ENCODE data around the gene STARD3NL. TPM values are rescaled to one million over a fixed set of nuclear protein-coding genes. Genes with fewer than 3 reads are reported as not detected.

Gene STARD3NL
- total RNA-seq, 1 donor from 2014 or later = 30.7 TPM

DNA sequence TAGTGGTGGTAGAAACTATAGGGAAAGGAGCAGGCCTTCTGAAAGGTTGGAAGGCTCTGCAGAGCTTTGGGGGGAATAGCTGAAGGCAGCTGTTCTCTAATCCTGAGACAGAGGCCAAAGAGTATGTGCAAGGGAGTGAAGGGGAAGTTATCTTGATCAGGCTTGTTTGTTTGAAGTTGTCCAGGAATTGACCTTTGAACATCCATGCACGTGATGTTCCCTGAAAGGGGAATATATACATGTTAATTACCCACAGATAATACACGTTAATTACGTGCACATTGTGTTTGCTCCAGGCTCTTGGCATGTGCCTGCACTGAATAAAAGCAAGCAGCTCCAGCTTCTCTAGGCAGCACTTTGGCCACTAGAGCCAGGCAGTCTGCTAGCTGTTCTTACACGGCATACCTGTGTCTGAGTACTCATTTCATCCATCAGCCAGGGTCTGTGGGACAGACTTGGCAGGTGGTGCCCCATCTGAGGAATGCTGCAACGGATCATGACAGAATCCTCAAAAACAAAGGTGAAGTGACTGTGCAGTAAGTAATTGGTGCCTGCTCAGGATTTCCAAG is 18.0 kb upstream of the STARD3NL start:
- no peaks in the 10 kb centered on the region for H3K4me1 Mint-ChIP-seq (ENCODE audit: unreplicated experiment)
- H3K27me3 Mint-ChIP-seq (ENCODE audit: unreplicated experiment) = peaks cover 35% of the 10 kb centered on the region
- no peak for DNase-seq (ENCODE audit: extremely low spot score, unreplicated experiment)

DNA sequence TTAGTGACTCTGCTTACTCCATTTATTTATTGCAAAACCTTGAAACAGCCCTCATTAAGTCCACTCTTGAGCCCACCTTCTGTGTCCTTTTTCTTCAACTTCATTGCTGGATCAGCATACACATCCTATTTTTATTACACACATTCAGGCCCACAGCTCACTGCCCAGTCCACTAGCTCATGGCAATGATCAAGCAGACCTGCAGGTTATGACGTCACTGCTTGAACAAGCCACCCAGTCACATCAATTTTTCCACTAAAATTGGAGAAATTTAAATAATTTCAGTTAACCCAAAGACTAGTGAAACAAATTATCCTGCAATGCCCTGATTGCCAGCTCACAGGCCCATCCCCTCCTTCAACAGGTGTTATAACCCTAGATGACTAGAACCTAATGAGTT is 16.0 kb upstream of the STARD3NL start:
- TF ChIP-seq, protein P1, sequence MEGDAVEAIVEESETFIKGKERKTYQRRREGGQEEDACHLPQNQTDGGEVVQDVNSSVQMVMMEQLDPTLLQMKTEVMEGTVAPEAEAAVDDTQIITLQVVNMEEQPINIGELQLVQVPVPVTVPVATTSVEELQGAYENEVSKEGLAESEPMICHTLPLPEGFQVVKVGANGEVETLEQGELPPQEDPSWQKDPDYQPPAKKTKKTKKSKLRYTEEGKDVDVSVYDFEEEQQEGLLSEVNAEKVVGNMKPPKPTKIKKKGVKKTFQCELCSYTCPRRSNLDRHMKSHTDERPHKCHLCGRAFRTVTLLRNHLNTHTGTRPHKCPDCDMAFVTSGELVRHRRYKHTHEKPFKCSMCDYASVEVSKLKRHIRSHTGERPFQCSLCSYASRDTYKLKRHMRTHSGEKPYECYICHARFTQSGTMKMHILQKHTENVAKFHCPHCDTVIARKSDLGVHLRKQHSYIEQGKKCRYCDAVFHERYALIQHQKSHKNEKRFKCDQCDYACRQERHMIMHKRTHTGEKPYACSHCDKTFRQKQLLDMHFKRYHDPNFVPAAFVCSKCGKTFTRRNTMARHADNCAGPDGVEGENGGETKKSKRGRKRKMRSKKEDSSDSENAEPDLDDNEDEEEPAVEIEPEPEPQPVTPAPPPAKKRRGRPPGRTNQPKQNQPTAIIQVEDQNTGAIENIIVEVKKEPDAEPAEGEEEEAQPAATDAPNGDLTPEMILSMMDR (IDR thresholded peaks at IDR 0.05) = no peak
- Mint-ChIP-seq H3K27ac (ENCODE audit: unreplicated experiment) (no peak overlapping the region), H3K4me3 (ENCODE audit: unreplicated experiment) (no peak overlapping the region), H3K36me3 (ENCODE audit: unreplicated experiment) (no peaks in the 10 kb centered on the region), H3K9me3 (ENCODE audit: unreplicated experiment) (no peaks in the 10 kb centered on the region), H3K4me1 (ENCODE audit: unreplicated experiment) (no peaks in the 10 kb centered on the region), H3K27me3 (ENCODE audit: unreplicated experiment) (peaks cover 32% of the 10 kb centered on the region)
- no peak for DNase-seq (ENCODE audit: extremely low spot score, unreplicated experiment)

More for the DNA sequence above, 18.0 kb upstream of the STARD3NL start:
- H3K9me3 Mint-ChIP-seq (ENCODE audit: unreplicated experiment) = peaks cover 9% of the 10 kb centered on the region
- no peaks in the 10 kb centered on the region for H3K36me3 Mint-ChIP-seq (ENCODE audit: unreplicated experiment)
- TF ChIP-seq, protein P1 (IDR thresholded peaks at IDR 0.05) = no peak
- H3K27ac Mint-ChIP-seq (ENCODE audit: unreplicated experiment) = no peak overlapping the region
- no peak overlapping the region for H3K4me3 Mint-ChIP-seq (ENCODE audit: unreplicated experiment)

DNA sequence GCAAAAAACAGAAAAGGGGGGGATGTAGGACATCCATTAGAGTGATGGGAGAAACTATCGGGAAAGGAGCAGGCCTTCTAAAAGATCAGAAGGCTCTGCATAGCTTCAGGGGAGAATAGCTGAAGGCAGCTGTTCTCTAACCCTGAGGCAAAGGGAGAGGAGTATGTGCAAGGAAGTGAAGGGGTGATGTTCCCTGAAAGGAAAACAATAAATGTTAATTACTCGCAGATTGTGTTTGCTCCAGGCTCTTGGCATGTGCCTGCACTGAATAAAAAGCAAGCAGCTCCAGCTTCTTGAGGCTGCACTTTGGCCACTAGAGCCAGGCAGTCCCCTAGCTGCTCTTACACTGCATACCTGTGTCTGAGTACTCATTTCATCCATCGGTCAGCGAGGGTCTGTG is 14.4 kb upstream of the STARD3NL start:
- H3K9me3 Mint-ChIP-seq (ENCODE audit: unreplicated experiment) = no peaks in the 10 kb centered on the region
- H3K4me3 Mint-ChIP-seq (ENCODE audit: unreplicated experiment) = no peak overlapping the region
- TF ChIP-seq, protein P1 (IDR thresholded peaks at IDR 0.05) = no peak
- peaks cover 49% of the 10 kb centered on the region for H3K27me3 Mint-ChIP-seq (ENCODE audit: unreplicated experiment)
- no peak overlapping the region for H3K27ac Mint-ChIP-seq (ENCODE audit: unreplicated experiment)
- DNase-seq (ENCODE audit: extremely low spot score, unreplicated experiment) = no peak
- no peaks in the 10 kb centered on the region for H3K4me1 Mint-ChIP-seq (ENCODE audit: unreplicated experiment)
- no peaks in the 10 kb centered on the region for H3K36me3 Mint-ChIP-seq (ENCODE audit: unreplicated experiment)

DNA sequence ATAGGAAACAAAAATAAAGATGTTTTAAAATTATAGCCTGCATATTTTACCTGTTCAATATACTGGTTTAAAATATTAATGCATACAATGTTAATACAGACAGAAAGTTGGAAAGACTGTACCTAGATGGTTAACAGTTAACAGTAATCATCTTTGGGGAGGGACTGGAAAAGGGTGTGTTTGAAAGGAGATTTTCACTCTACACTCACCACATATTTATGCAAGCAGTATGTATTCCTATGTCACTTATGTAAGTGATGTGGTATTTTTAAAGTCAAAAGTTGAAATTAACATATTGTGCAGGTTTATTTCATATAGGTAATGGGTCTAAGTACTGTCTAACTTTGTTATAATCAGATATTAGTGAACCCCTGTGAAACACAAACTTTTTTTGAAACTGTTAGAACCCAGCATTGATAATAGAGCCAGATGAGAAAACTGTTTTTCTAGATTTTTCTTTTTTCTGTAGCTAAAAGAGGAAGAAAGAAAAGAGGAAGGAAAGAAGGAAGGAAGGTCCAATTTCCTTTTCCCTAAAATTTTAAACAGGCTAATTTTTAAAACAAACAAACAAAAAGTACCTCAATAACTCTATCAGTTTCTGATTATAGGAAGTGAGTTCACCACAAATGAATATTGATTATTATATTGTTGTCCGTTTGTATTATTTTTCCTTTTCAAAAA is 9.0 kb upstream of the STARD3NL start:
- TF ChIP-seq, protein P1 (IDR thresholded peaks at IDR 0.05) = no peak
- Mint-ChIP-seq H3K27ac (ENCODE audit: unreplicated experiment) (no peak overlapping the region), H3K36me3 (ENCODE audit: unreplicated experiment) (no peaks in the 10 kb centered on the region), H3K4me1 (ENCODE audit: unreplicated experiment) (peaks cover 8% of the 10 kb centered on the region), H3K27me3 (ENCODE audit: unreplicated experiment) (peaks cover 73% of the 10 kb centered on the region), H3K9me3 (ENCODE audit: unreplicated experiment) (no peaks in the 10 kb centered on the region), H3K4me3 (ENCODE audit: unreplicated experiment) (no peak overlapping the region)
- DNase-seq (ENCODE audit: extremely low spot score, unreplicated experiment) = no peak

DNA sequence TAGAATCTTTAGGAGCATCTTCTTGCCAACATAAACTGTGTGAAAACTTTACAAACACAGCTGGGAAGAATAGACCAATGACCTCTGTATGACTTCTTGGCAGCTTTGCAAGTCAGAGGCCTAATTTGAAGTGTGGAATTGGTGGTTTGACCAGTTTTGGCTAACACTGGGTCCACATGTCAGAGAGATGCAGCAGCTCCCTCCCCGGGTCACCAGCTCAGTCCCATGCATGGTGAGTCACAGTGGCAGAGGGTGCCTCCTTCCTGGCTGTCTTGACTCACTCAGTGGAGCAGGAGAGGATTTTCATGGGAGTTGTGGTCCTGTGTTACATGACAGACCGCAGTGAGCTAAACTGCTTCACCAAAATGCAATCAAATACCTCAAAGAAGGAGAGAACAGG is 8.2 kb upstream of the STARD3NL start:
- Mint-ChIP-seq H3K27me3 (ENCODE audit: unreplicated experiment) (peaks cover 73% of the 10 kb centered on the region), H3K36me3 (ENCODE audit: unreplicated experiment) (no peaks in the 10 kb centered on the region), H3K9me3 (ENCODE audit: unreplicated experiment) (no peaks in the 10 kb centered on the region), H3K4me1 (ENCODE audit: unreplicated experiment) (peaks cover 8% of the 10 kb centered on the region), H3K27ac (ENCODE audit: unreplicated experiment) (no peak overlapping the region), H3K4me3 (ENCODE audit: unreplicated experiment) (no peak overlapping the region)
- TF ChIP-seq, protein P1 (IDR thresholded peaks at IDR 0.05) = no peak
- no peak for DNase-seq (ENCODE audit: extremely low spot score, unreplicated experiment)
